ENCODE measurements around the gene OR8B12.
"Not testable (repeated sequence)": the region's sequence is repeated elsewhere in the genome, so short reads cannot be mapped to it uniquely, and the experiment has no call there.

The OR8B12 gene

DNA sequence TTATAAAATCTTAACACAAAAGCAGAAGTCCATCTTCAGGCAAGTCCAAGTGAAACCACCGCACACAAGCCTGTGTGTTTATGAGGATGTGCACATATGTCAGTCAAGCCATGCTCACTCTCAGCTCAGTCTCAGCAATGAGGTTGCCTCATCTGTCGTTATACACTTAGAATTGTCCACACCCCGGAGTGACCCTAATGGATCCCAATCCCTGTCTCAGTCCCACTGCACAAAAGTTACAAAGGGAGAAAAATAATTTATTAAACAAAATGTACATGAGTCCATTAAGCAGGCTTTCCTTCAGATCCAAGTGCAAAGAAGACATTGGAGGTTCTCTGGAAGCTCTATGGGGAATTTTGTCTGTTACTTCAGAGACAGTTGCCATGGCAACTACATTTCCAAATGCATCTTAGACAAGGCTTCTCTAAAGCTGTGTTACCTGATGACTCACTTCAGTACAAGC lies 24.4 kb downstream of the OR8B12 start:
- Histone ChIP-seq H3K79me2 (ENCODE audit: low read length) (no peaks in the 10 kb centered on the region), H2AFZ (ENCODE audit: low read depth, low read length) (no peak overlapping the region), H3K27me3 (ENCODE audit: low read depth, low read length) (peaks cover 4% of the 10 kb centered on the region), H4K20me1 (ENCODE audit: insufficient read depth, low read length) (no peaks in the 10 kb centered on the region), H3K9me3 (ENCODE audit: insufficient read depth, low read length) (no peaks in the 10 kb centered on the region), H3K4me3 (ENCODE audit: low read length) (no peak overlapping the region), H3K4me1 (ENCODE audit: low read length) (no peaks in the 10 kb centered on the region), H3K9ac (ENCODE audit: low read length) (no peak overlapping the region), H3K36me3 (replicated peaks; ENCODE audit: low read depth, low read length) (no peaks in the 10 kb centered on the region), H3K4me2 (ENCODE audit: low read length) (no peak overlapping the region), H3K27ac (ENCODE audit: low read length) (no peak overlapping the region)
- no peak for TF ChIP-seq EZH2phosphoT487 (IDR thresholded peaks at IDR 0.05; ENCODE audit: low read depth)
- TF ChIP-seq, protein P1, sequence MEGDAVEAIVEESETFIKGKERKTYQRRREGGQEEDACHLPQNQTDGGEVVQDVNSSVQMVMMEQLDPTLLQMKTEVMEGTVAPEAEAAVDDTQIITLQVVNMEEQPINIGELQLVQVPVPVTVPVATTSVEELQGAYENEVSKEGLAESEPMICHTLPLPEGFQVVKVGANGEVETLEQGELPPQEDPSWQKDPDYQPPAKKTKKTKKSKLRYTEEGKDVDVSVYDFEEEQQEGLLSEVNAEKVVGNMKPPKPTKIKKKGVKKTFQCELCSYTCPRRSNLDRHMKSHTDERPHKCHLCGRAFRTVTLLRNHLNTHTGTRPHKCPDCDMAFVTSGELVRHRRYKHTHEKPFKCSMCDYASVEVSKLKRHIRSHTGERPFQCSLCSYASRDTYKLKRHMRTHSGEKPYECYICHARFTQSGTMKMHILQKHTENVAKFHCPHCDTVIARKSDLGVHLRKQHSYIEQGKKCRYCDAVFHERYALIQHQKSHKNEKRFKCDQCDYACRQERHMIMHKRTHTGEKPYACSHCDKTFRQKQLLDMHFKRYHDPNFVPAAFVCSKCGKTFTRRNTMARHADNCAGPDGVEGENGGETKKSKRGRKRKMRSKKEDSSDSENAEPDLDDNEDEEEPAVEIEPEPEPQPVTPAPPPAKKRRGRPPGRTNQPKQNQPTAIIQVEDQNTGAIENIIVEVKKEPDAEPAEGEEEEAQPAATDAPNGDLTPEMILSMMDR (IDR thresholded peaks at IDR 0.05; ENCODE audit: low read depth, low read length): no peak

DNA sequence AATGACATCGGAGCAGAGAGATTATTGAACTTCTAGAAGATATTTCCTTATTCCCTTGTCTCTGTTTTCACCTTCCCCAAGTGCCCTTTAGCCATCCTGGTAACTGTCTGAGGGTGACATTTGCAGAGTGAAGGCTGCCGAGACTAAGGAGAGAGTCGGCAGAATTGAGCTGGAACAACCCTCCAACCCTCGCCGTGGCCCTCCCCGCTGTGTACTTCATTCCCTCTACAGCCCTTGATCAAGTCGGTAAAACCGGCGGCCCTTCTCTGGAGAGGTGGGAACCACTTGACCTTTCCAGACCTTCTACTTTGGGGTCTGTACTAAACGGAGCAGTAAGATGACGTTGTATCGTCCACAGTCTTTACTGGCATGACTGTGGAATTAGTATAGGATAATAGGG lies 26.1 kb downstream of the OR8B12 start:
- Histone ChIP-seq H3K27me3 (ENCODE audit: low read depth, low read length) (peaks cover 8% of the 10 kb centered on the region), H3K4me1 (ENCODE audit: low read length) (no peaks in the 10 kb centered on the region)

GRCh38 chr11:124514675-124515074 lies 28.8 kb downstream of the OR8B12 start:
- not testable (repeated sequence) for H3K4me1 ChIP-seq (ENCODE audit: low read length); H3K36me3 ChIP-seq (replicated peaks; ENCODE audit: low read depth, low read length); H3K4me3 ChIP-seq (ENCODE audit: low read length); H3K9me3 ChIP-seq (ENCODE audit: insufficient read depth, low read length); H3K27me3 ChIP-seq (ENCODE audit: low read depth, low read length); H3K9ac ChIP-seq (ENCODE audit: low read length); H3K79me2 ChIP-seq (ENCODE audit: low read length); H2AFZ ChIP-seq (ENCODE audit: low read depth, low read length); H3K27ac ChIP-seq (ENCODE audit: low read length); H4K20me1 ChIP-seq (ENCODE audit: insufficient read depth, low read length); H3K4me2 ChIP-seq (ENCODE audit: low read length)

More for the DNA sequence above, 26.1 kb downstream of the OR8B12 start:
- Histone ChIP-seq H3K4me3 (ENCODE audit: low read length) (no peak overlapping the region), H3K9me3 (ENCODE audit: insufficient read depth, low read length) (no peaks in the 10 kb centered on the region), H3K9ac (ENCODE audit: low read length) (no peak overlapping the region), H3K4me2 (ENCODE audit: low read length) (no peak overlapping the region), H3K36me3 (replicated peaks; ENCODE audit: low read depth, low read length) (no peaks in the 10 kb centered on the region), H3K27ac (ENCODE audit: low read length) (no peak overlapping the region), H3K79me2 (ENCODE audit: low read length) (no peaks in the 10 kb centered on the region), H2AFZ (ENCODE audit: low read depth, low read length) (no peak overlapping the region), H4K20me1 (ENCODE audit: insufficient read depth, low read length) (no peaks in the 10 kb centered on the region)
- TF ChIP-seq, protein P1 (IDR thresholded peaks at IDR 0.05; ENCODE audit: low read depth, low read length): no peak
- TF ChIP-seq EZH2phosphoT487 (IDR thresholded peaks at IDR 0.05; ENCODE audit: low read depth): no peak

GRCh38 chr11:124514131-124514530 lies 29.3 kb downstream of the OR8B12 start:
- Histone ChIP-seq H3K27ac (ENCODE audit: low read length) (no peak overlapping the region), H3K9ac (ENCODE audit: low read length) (no peak overlapping the region), H3K4me1 (ENCODE audit: low read length) (no peaks in the 10 kb centered on the region), H3K36me3 (replicated peaks; ENCODE audit: low read depth, low read length) (no peaks in the 10 kb centered on the region), H3K9me3 (ENCODE audit: insufficient read depth, low read length) (no peaks in the 10 kb centered on the region), H2AFZ (ENCODE audit: low read depth, low read length) (no peak overlapping the region), H3K79me2 (ENCODE audit: low read length) (no peaks in the 10 kb centered on the region), H3K4me2 (ENCODE audit: low read length) (no peak overlapping the region), H3K4me3 (ENCODE audit: low read length) (no peak overlapping the region), H3K27me3 (ENCODE audit: low read depth, low read length) (0 out of 2 replicates have a peak, but pooled peaks cover 4% of the 10 kb centered on the region), H4K20me1 (ENCODE audit: insufficient read depth, low read length) (no peaks in the 10 kb centered on the region)
- TF ChIP-seq, protein P1 (IDR thresholded peaks at IDR 0.05; ENCODE audit: low read depth, low read length): no peak
- no peak for TF ChIP-seq EZH2phosphoT487 (IDR thresholded peaks at IDR 0.05; ENCODE audit: low read depth)

DNA sequence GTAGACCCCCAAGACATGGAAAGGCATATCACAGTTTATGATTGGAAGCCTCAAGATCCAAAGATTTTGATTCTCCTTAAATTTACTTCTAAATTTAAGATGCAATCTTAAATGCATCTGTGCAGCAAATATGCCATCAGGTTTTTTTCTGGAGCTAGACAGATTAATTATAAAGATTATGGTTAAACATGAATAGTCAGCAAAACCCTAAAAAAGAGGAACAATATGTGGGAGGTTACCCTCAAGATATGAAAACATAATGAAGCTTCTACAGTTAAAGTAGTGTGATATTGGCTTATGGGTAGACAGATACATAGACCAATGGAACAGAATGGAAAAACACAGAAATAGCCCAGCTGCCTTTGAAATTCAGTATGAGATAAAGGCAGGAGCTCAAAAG lies 31.7 kb downstream of the OR8B12 start:
- TF ChIP-seq EZH2phosphoT487 (IDR thresholded peaks at IDR 0.05; ENCODE audit: low read depth): no peak
- TF ChIP-seq, protein P1 (IDR thresholded peaks at IDR 0.05; ENCODE audit: low read depth, low read length): no peak
- H2AFZ ChIP-seq (ENCODE audit: low read depth, low read length): no peak overlapping the region
- no peak overlapping the region for H3K4me3 ChIP-seq (ENCODE audit: low read length)
- H3K9ac ChIP-seq (ENCODE audit: low read length): no peak overlapping the region
- no peaks in the 10 kb centered on the region for H3K9me3 ChIP-seq (ENCODE audit: insufficient read depth, low read length)
- H4K20me1 ChIP-seq (ENCODE audit: insufficient read depth, low read length): no peaks in the 10 kb centered on the region
- no peaks in the 10 kb centered on the region for H3K4me1 ChIP-seq (ENCODE audit: low read length)
- no peaks in the 10 kb centered on the region for H3K79me2 ChIP-seq (ENCODE audit: low read length)
- 0 out of 2 replicates have a peak, but pooled peaks cover 4% of the 10 kb centered on the region for H3K27me3 ChIP-seq (ENCODE audit: low read depth, low read length)
- H3K27ac ChIP-seq (ENCODE audit: low read length): no peak overlapping the region
- no peaks in the 10 kb centered on the region for H3K36me3 ChIP-seq (replicated peaks; ENCODE audit: low read depth, low read length)
- no peak overlapping the region for H3K4me2 ChIP-seq (ENCODE audit: low read length)
